SW 1271 (cell line): ENCODE measurements around the gene DNAH6.

Experiments used
- DNase-seq, 2 experiments: peaks; one replicate each; lab custom pipeline; 2025; lab: John Stamatoyannopoulos, UW

DNAH6 gene

DNA sequence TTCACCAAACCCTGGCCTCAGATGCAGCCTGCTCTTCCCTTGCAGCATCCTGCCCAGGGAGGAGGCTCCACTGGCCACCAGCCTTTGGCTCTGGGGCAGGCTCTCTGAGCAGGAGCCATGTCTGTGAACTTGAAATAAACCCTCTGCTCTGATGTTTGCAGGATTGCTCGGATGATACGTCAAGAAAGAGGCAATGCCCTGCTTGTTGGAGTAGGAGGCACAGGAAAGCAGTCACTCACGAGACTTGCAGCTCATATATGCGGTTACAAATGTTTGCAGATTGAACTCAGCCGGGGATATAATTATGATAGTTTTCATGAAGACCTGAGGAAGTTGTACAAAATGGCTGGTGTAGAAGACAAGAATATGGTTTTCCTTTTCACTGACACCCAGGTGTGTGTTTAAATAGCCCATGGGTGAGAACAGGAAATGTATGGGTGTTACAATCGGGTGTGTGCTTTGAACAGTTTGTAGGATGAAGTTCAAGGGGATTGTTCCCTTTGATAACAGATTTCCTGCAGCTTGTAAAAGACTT is 177.9 kb downstream of the DNAH6 start:
- no peak for DNase-seq

DNA sequence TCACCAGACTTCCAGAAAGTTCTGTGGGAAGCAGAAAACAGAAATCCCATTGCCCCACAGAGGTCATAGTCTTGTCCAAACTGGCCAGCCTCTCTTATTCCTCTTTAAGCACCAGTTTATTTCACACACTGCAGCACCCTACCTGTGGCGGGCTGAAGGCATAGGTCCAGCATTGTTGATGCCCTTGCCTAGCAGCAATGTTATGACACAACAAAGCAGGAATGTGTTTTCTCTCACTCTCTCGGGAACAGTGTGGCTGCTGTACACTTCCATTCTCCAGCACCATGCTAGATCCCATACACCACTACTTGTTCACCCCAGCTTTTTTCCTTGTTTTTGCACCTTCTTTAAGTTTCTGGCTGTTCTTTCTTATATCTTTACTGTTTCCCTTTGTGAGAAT is 181.6 kb downstream of the DNAH6 start:
- no peak for DNase-seq

DNA sequence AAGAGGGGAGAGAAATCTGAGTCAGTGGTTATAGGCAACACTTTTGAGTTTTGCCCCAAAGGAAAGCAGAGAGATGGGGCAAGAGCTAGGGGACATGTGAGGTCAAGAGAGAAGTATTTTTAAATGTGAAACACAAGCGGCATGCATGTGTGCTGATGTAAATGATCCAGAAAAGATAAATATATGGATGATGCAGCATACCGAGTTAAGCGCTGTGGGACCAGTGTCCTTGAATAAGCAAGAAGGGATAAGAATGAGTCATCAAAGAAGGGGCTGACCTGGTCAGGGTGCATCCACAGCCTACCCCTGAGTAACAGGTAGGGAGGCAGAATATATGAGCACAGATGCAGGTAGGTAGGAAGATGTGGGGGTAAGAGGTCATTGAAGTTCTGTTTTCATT is 183.7 kb downstream of the DNAH6 start:
- no peak for DNase-seq

DNA sequence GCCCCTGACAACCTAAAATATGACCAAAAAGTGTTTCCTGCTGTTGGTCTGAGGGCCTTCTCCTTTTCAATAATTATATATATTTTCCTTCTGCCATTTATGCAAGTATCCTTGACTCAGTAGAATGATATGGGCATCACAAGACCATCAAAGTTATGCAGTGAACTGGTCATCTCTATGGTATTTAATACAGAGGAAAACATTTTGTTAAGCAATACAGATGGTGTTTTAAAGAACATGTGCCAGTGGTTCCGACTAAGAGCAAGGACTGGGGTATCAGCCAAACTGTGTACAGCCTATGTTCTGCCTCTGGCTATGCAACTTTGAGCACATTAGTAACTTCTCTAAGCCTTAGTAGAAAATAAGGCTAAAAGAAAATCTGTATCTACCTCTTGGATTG is 185.6 kb downstream of the DNAH6 start:
- peak in 1 of 2 experiments; percentile 14 for DNase-seq

- no peak for DNase-seq
Observed at GRCh38 chr2:84702941-84703340, 186.6 kb downstream of the DNAH6 start.

DNA sequence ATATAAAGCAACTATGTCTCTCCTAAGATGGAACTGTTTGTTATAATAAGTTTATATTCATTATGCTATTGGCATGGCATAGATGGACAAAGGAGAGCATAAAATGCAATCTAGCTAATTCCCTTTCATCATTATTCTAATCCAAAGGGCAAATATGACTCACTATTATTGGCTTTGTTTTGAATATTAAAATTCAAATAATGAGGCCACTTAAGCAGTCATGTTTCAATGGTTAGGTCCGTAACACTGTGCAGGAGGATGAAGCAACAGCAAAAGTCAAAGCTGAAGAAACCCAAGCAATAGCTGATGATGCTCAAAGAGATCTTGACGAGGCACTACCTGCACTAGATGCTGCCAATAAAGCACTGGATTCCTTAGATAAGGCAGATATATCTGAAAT is 187.5 kb downstream of the DNAH6 start:
- DNase-seq = no peak

DNA sequence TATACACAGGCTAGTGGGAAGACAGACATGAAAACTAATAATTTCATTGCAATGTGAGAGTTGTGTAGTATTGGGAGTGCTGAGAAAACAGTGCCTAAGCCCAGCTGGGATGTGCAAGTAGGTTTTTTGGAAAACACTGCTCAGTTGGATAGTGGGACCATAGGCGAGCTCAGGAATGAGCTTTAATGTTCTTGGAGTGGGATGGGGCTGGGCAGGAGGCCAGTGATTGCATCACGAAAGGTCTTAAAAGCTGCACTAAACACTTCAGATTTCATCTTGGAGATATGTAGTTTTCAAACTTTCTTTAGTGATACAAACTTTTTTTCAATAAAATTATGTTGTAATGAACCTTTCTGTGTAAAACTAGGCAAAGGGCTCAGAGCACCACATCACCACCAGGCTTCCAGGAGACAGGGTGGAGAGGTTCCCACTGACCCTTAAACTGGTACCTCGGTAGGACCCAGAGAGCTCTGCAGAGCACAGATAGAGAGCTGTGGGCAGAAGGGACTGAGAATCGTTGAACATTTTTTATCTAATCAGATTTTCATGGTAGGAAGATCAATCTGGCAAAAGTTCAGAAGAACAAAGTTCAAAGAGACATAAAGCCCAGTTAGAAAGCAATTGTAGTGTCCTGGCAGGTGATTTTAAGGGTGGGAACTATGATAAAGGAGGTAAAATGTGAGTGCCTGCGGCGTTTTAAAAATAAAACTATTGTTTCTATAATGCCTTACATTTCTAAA is 188.4 kb downstream of the DNAH6 start:
- DNase-seq = no peak

- no peak for DNase-seq
Observed at GRCh38 chr2:84705858-84706257, 189.6 kb downstream of the DNAH6 start.

DNA sequence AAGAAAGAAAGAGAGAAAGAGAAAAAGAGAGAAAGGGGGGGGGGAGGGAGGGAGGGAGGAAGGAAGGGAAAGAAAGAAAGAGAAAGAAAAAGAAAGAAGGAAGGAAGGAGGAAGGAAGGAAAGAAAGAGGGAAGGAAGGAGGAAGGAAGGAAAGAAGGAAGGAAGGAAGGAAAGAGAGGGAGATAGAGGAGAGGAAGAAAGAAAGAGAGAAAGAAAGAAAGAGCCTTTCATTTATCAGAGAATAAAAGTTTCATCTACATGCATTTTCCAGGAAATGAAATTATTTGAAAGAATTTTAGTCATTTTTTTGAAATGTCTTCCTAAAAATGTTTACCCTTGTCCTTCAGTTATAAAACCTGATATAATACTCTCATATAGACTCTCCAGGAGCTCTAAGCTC is 192.1 kb downstream of the DNAH6 start:
- DNase-seq = no peak

DNA sequence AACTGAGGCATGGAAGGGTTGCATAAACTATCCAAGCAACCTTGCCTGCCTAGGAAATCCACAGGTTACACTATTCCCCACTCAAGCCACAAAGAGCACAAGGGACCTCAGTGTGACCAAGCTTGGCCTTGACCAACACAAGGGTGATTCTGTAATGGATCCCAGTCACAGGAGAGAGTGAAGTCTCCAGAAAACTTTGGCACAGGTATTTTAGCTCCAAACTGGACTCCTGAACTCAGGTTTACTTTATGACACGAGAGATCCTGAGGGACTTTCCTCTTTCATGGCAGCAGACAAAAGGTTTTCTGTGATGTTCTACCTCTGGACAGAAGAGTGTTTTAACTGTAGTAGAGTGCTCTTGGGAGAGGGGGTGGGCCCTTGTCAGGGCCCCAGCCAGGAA is 195.4 kb downstream of the DNAH6 start:
- DNase-seq = no peak

GRCh38 chr2:84713441-84713840 is 197.1 kb downstream of the DNAH6 start:
- no peak for DNase-seq

DNA sequence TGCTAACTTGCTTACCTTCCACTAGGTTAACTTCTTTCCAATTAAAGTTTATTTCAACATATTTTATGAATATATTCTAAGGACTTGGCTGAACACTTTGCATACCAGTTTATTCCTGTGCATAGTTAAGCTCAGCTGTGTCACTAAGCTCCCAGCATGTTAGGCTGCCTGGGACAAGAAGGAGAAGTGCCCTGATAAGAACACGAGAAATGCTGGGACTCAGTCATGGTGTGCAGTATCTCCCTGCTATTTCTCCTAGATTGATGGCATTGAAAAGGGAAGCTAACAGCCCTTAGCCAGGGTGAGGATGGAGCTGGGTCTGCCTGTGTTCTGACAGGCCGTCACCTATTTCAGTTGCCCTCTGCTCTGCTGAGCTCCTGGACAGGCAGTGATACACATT is 200.3 kb downstream of the DNAH6 start:
- no peak for DNase-seq

GRCh38 chr2:84717302-84717701 is 201.0 kb downstream of the DNAH6 start:
- no peak for DNase-seq

- DNase-seq = no peak
Observed at GRCh38 chr2:84719434-84719833, 203.1 kb downstream of the DNAH6 start.

DNA sequence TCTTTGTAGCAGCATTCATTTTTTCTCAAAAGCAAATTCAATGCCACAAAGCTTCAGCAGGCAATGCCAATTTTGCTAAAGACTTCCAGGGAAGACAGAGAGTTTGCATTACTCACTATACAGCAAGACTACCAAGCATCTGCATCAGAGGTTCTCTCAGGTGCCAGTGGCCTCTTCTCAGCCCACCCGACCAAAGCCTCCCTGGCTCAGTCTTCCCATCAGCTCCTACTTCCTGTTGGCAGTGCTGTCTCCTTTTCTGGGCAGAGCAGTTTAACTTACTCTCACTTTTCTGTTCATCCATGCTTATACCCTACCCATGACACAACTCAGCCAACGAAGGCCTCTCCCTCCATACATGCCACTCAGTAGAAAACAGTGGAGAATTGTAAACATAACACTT is 207.5 kb downstream of the DNAH6 start:
- DNase-seq = no peak

- no peak for DNase-seq
Observed at GRCh38 chr2:84725717-84726116, 209.4 kb downstream of the DNAH6 start.

- DNase-seq = no peak
Observed at GRCh38 chr2:84727315-84727714, 211.0 kb downstream of the DNAH6 start.

- DNase-seq = no peak
Observed at GRCh38 chr2:84729224-84729623, 212.9 kb downstream of the DNAH6 start.

DNA sequence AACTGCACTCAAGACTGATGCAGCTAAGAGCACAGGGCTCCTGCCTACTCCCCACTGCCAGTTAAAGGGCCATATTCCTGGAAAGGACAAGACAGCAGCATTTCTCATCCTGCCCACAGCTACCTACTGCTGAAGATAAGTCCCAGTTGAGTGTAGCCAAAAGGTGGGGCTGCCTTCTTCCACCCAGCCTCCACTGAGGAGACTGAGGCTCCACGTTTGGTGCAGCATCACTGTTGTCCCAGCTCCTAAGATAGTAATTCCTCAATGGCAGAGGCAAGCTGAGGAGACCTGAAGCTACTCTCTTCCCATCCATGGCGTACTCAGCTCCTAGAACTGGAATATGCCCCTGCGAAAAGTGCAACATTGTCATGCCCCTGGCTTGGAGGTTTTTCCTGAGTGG is 214.9 kb downstream of the DNAH6 start:
- no peak for DNase-seq

GRCh38 chr2:84732897-84733778 is 216.8 kb downstream of the DNAH6 start:
- no peak for DNase-seq

GRCh38 chr2:84735389-84735788 is 219.1 kb downstream of the DNAH6 start:
- no peak for DNase-seq

DNA sequence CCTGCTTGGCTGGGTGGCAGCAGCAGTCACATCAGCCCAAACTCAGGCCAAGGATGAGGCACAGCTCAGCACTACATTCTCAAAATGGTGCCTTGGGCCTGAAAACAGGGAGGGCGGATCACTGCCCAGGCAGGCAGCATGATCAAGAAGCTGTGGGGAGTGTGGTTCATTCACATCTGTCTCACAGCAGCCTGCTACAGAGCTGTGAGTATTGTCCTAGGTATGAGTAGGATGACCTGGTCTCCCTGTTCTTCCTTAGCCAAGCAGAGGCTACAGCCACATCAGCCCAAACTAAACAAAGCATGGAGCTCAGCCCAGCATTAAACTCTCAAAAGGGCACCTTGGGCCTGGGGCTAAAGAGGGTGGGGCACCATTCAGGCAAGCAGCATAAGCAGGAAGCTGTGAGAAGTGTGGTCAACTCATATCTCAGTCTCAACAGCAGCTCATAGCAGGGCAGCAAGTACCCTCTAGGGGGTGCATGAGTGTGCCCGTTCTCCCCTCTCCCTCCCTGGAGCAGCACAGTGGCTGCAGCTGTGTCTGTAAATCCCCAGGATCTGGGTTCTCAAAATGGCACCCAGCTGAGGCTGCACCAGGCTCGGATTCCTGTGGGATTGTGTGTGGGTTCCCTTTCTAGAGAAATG is 225.0 kb downstream of the DNAH6 start:
- peak in 1 of 2 experiments; percentile 7 for DNase-seq

DNA sequence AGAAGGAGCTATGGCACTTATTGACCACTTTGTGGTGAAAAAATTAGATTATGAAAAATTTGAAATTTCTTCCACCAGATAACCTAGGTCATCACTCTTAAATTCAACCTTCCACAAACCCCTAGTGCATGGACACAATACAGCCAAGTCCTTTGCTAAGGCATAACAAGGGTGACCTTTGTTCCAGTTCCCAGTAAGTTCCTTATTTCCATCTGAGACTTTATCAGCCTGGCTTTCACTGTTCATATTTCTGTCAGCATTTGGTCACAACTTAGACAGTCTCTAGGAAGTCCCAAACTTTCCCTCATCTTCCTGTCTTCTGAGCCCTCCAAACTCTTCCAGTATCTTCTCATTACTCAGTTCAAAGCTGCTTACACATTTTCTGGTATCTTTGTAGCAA is 232.0 kb downstream of the DNAH6 start:
- DNase-seq = no peak
